ENCODE measurements around the gene INS.
"Not testable (repeated sequence)": the region's sequence is repeated elsewhere in the genome, so short reads cannot be mapped to it uniquely, and the experiment has no call there.

Gene INS

GRCh38 chr11:2180789-2181370 lies 19.9 kb upstream of the INS start:
- DNase-seq: no peak

GRCh38 chr11:2180347-2180746 lies 19.3 kb upstream of the INS start:
- DNase-seq: no peak

- DNase-seq: no peak
Measured at GRCh38 chr11:2179516-2179915, 18.5 kb upstream of the INS start.

GRCh38 chr11:2178906-2179494 lies 18.0 kb upstream of the INS start:
- no peak for DNase-seq

GRCh38 chr11:2178055-2178773 lies 17.2 kb upstream of the INS start:
- not testable (repeated sequence) for DNase-seq

GRCh38 chr11:2177076-2177475 lies 16.1 kb upstream of the INS start:
- no peak for DNase-seq

- DNase-seq: no peak
Measured at GRCh38 chr11:2176389-2176900, 15.4 kb upstream of the INS start.

- no peak for DNase-seq
Measured at GRCh38 chr11:2175659-2176058, 14.7 kb upstream of the INS start.

- DNase-seq: no peak
Measured at GRCh38 chr11:2174361-2174760, 13.4 kb upstream of the INS start.

- no peak for DNase-seq
Measured at GRCh38 chr11:2173761-2174160, 12.8 kb upstream of the INS start.

- DNase-seq: no peak
Measured at GRCh38 chr11:2173150-2173693, 12.2 kb upstream of the INS start.

- DNase-seq: no peak
Measured at GRCh38 chr11:2172676-2173075, 11.7 kb upstream of the INS start.

- DNase-seq: no peak
Measured at GRCh38 chr11:2171591-2172003, 10.6 kb upstream of the INS start, which contains the start of gene TH. Gene TH, minus strand, starts transcription at chr11:2171815. Its CDS starts 29 bp downstream, at chr11:2171786.

- DNase-seq: no peak
Measured at GRCh38 chr11:2169626-2170570, 8.9 kb upstream of the INS start.

GRCh38 chr11:2169005-2169378 lies 8.0 kb upstream of the INS start:
- DNase-seq: no peak

- no peak for DNase-seq
Measured at GRCh38 chr11:2168286-2169004, 7.4 kb upstream of the INS start.

GRCh38 chr11:2167141-2168045 lies 6.4 kb upstream of the INS start:
- DNase-seq: no peak

GRCh38 chr11:2166091-2166851 lies 5.3 kb upstream of the INS start:
- no peak for DNase-seq

GRCh38 chr11:2165571-2165970 lies 4.6 kb upstream of the INS start:
- DNase-seq: no peak

Data from GOT3 (cell line).